GM10266 (cell line): ENCODE results near the gene FA2H.
"Not testable (repeated sequence)": the region's sequence is repeated elsewhere in the genome, so short reads cannot be mapped to it uniquely, and the experiment has no call there.

ENCODE experiments used
- DNase-seq: peaks from one replicate; pipeline ENCODE4 v3.0.0; 2012; ENCODE audit errors: extremely low spot score
- CTCF ChIP-seq: IDR thresholded peaks from 2 replicates; pipeline ENCODE4 v1.5.1; 2012; ENCODE audit warnings: mild to moderate bottlenecking, low read depth; ENCODE audit not compliant: control insufficient read depth, insufficient read depth; ENCODE audit errors: missing control alignments

FA2H gene

GRCh38 chr16:74726716-74727115, 47.9 kb downstream of the FA2H start:
- DNase-seq, result no peak

GRCh38 chr16:74725651-74726455, 48.8 kb downstream of the FA2H start:
- no peak for TF ChIP-seq CTCF
- DNase-seq, result no peak

More at GRCh38 chr16:74726716-74727115, 47.9 kb downstream of the FA2H start:
- TF ChIP-seq CTCF, result peak; percentile 34

- no peak for TF ChIP-seq CTCF
- no peak for DNase-seq
These were observed 49.6 kb downstream of the FA2H start for GRCh38 chr16:74724820-74725549.

- TF ChIP-seq CTCF, result no peak
- no peak for DNase-seq
These were observed 51.4 kb downstream of the FA2H start for GRCh38 chr16:74723256-74723655.

GRCh38 chr16:74722156-74722555, 52.5 kb downstream of the FA2H start:
- DNase-seq, result not testable (repeated sequence)

- no peak for DNase-seq
These were observed 52.9 kb downstream of the FA2H start for GRCh38 chr16:74721716-74722115.

GRCh38 chr16:74720579-74720978, 54.0 kb downstream of the FA2H start:
- no peak for TF ChIP-seq CTCF
- no peak for DNase-seq

More at GRCh38 chr16:74721716-74722115, 52.9 kb downstream of the FA2H start:
- no peak for TF ChIP-seq CTCF
